Astrocyte of the spinal cord (primary cell): ENCODE measurements around the gene NUFIP2.

Experiments used
- DNase-seq: peaks from one replicate; pipeline ENCODE4 v3.0.0; 2011; ENCODE audit warnings: low read depth, low spot score
- H3K4me3 ChIP-seq: 2 replicates; pipeline ENCODE4 v1.5.1; 2011; ENCODE audit warnings: low read depth, mild to moderate bottlenecking, low read length, moderate library complexity
- CTCF ChIP-seq: IDR thresholded peaks from 2 replicates; pipeline ENCODE4 v1.5.1; 2012; ENCODE audit warnings: low read depth, mild to moderate bottlenecking, low read length, inconsistent platforms
- in situ Hi-C: cut with HindIII; loops from 2 replicates; pipeline ENCODE4 v1.10.0; 2017; ENCODE audit warnings: low sequenced_read_pairs

Gene NUFIP2

GRCh38 chr17:29255926-29256522, 37.9 kb downstream of the NUFIP2 start:
- H3K4me3 ChIP-seq = no peak overlapping the region
- no peak for TF ChIP-seq CTCF
- DNase-seq = no peak
- in situ Hi-C loops = no loop called here

DNA sequence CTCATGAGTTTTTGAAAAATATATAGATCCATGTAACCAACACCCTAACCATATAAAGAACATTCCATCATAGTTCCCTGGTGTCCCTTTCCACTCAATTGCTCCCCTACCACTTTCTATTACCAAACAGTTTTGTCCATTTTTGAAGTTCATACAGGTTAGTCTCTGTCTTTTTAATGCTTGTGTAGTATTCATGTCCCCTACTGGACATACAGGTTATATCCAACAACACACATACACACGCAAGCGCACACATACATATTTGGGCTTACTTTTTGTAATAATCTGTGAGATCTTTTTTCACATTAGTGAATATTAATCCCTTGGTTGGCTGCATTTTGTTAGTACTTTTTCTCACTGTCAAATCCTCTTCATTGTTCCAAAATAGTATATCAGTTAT, 40.9 kb downstream of the NUFIP2 start:
- in situ Hi-C loops = no loop called here
- TF ChIP-seq CTCF = no peak
- DNase-seq = no peak
- no peak overlapping the region for H3K4me3 ChIP-seq

GRCh38 chr17:29252101-29252791, 41.7 kb downstream of the NUFIP2 start:
- H3K4me3 ChIP-seq = no peak overlapping the region
- TF ChIP-seq CTCF = peak; percentile 59
- in situ Hi-C loops = no loop called here
- DNase-seq = peak; percentile 53

DNA sequence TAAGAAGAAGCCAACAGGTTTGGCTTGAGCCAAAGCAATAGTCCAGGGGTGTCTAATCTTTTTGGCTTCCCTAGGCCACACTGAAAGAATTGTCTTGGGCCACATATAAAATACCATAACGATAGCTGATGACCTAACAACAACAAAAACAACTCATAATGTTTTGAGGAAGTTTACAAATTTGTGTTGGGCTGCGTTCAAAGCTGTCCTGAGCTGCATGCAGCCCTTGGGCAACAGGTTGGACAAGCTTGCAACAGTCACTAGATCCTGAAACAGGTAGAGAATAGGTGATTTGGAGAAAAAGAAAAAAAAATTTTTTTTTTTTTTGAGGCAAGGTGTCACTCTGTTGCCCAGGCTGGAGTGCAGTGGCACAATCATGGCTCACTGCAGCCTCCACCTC, 42.8 kb downstream of the NUFIP2 start:
- H3K4me3 ChIP-seq = no peak overlapping the region
- no peak for TF ChIP-seq CTCF
- in situ Hi-C loops = no loop called here
- no peak for DNase-seq

GRCh38 chr17:29250666-29251065, 43.3 kb downstream of the NUFIP2 start:
- in situ Hi-C loops = no loop called here
- no peak overlapping the region for H3K4me3 ChIP-seq
- DNase-seq = peak; percentile 56
- TF ChIP-seq CTCF = no peak

DNA sequence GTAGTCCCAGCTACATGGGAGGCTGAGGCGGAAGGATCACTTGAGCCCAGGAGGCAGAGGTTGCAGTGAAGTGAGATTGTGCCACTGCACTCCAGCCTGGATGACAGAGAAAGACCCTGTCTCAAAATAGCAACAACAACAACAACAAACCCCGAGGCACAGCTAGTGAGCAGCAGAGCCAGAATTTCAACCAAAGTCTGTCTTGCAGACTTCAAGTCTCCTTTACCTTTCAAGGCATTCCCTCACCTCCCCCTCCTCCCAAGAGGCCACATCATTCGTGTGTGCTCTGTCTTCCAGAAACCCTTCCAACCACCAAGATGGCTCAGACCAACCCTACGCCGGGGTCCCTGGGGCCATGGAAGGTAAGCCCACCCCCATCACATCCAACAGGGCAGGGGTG, 45.1 kb downstream of the NUFIP2 start:
- DNase-seq = no peak
- no peak for TF ChIP-seq CTCF
- no peak overlapping the region for H3K4me3 ChIP-seq
- in situ Hi-C loops = no loop called here
